K562 (cell line): ENCODE data around the gene MLLT3.

ENCODE experiments used
- EZH2 ChIP-seq: IDR thresholded peaks from 2 replicates; pipeline ENCODE4 v1.6.1; 2012; ENCODE audit warnings: low read depth, mild to moderate bottlenecking, inconsistent platforms, low read length, borderline replicate concordance
- MED1 ChIP-seq: sonication (generic); formaldehyde crosslinking; IDR thresholded peaks from 2 replicates; pipeline ENCODE4 v1.8.1; 2023; ENCODE audit warnings: missing genetic modification reagents, borderline replicate concordance
- PHB ChIP-seq: fragments of 250-450 bp; sonication (Bioruptor Pico); IDR thresholded peaks from 2 replicates; pipeline ENCODE4 v1.5.0; 2021
- RCOR1 ChIP-seq, 2 experiments: IDR thresholded peaks; 2 replicates each; pipeline ENCODE4 v1.6.1; 2012; ENCODE audit warnings: low read depth in 2 of 2, low read length in 2 of 2, borderline replicate concordance in 1 of 2, improper control_type of control experiment in 1 of 2
- SRSF7 ChIP-seq: fragments of 200-400 bp; formaldehyde crosslinking; optimal IDR thresholded peaks from 2 replicates; pipeline ENCODE3; 2017; ENCODE audit warnings: mild to moderate bottlenecking, low read depth, low read length
- SRSF9 ChIP-seq: fragments of 200-400 bp; formaldehyde crosslinking; IDR thresholded peaks from 2 replicates; pipeline ENCODE4 v1.6.1; 2017; ENCODE audit warnings: low read depth, low read length, borderline replicate concordance
- YY1 ChIP-seq, 3 experiments: IDR thresholded peaks; 2 replicates each; pipeline ENCODE4 v1.6.1; 2011; ENCODE audit warnings: low read length in 2 of 3, mild to moderate bottlenecking in 2 of 3, moderate library complexity in 2 of 3, borderline replicate concordance in 1 of 3, control low read depth in 1 of 3, low read depth in 1 of 3; ENCODE audit not compliant: insufficient read depth in 3 of 3, insufficient replicate concordance in 2 of 3, control insufficient read depth in 1 of 3, insufficient read length in 1 of 3; ENCODE audit errors: extremely low read depth in 1 of 3
- TF ChIP-seq, protein P1 (sequence below): sonication (generic); formaldehyde crosslinking; IDR thresholded peaks from 2 replicates; pipeline ENCODE4 v1.4.0; 2020; ENCODE audit warnings: mild to moderate bottlenecking, missing genetic modification reagents
- TF ChIP-seq, protein P2 (sequence below), 3 experiments: IDR thresholded peaks in 2 of 3; conservative IDR thresholded peaks in 1 of 3; 2 replicates each; pipeline ENCODE4 v1.5.1; 2011 to 2012; ENCODE audit warnings: low read length in 3 of 3, mild to moderate bottlenecking in 3 of 3, control low read depth in 2 of 3, improper control_type of control experiment in 1 of 3, inconsistent platforms in 1 of 3, low read depth in 1 of 3, mixed read lengths in 1 of 3, moderate library complexity in 1 of 3; ENCODE audit not compliant: insufficient read depth in 2 of 3
- TF ChIP-seq, protein P3 (sequence below), 2 experiments: fragments of 450-650 bp; formaldehyde crosslinking in 1 of 2; IDR thresholded peaks; 2 replicates each; pipeline versions ENCODE4 v1.4.0 to v1.6.1; 2014 to 2020; ENCODE audit warnings: mild to moderate bottlenecking in 2 of 2, borderline replicate concordance in 1 of 2, low read depth in 1 of 2

DNA sequence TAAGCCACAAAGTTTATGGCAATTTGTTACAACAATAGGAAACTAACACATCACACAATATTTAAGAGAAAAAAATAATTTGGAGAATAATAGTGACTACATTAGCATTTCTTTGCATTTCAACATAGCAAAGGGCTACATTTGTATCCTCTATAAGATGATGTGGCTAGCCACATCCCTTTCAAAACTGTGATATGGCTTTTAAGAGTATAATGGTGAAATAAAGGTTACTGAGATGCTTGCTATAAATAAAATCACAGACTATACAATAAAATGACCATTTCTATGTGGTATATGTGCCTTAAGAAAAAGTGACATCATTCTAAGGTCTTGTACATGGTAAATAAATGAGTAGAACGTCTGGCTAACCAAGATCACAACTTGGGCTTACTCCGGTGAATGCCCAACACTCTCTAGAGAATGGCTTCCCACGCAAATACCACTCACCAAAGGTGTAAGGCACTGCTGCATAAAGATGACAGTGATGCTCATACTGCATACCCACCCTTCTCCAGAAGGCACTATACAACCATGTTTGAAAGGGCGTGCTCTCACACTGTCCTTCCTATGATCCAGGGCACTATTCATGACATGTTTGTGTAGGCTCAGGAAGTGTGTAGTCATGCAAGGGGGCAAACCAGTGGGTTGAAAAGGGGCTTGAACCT is 286.5 kb downstream of the MLLT3 start:
- TF ChIP-seq RCOR1 (IDR thresholded peaks at IDR 0.05; ENCODE audit: borderline replicate concordance in 1 of 2, low read depth in 2 of 2, low read length in 2 of 2) (no peak), MED1 (CRISPR knock-in tag) (no peak), SRSF9 (no peak), EZH2 (no peak), PHB (no peak), YY1 (IDR thresholded peaks at IDR 0.05; ENCODE audit: borderline replicate concordance in 1 of 3, control insufficient read depth in 1 of 3, extremely low read depth in 1 of 3, insufficient read depth in 3 of 3, insufficient read length in 1 of 3, insufficient replicate concordance in 2 of 3, low read depth in 1 of 3, low read length in 2 of 3) (no peak), SRSF7 (no peak)
- TF ChIP-seq, protein P1, sequence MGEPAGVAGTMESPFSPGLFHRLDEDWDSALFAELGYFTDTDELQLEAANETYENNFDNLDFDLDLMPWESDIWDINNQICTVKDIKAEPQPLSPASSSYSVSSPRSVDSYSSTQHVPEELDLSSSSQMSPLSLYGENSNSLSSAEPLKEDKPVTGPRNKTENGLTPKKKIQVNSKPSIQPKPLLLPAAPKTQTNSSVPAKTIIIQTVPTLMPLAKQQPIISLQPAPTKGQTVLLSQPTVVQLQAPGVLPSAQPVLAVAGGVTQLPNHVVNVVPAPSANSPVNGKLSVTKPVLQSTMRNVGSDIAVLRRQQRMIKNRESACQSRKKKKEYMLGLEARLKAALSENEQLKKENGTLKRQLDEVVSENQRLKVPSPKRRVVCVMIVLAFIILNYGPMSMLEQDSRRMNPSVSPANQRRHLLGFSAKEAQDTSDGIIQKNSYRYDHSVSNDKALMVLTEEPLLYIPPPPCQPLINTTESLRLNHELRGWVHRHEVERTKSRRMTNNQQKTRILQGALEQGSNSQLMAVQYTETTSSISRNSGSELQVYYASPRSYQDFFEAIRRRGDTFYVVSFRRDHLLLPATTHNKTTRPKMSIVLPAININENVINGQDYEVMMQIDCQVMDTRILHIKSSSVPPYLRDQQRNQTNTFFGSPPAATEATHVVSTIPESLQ (CRISPR knock-in tag): no peak
- TF ChIP-seq, protein P2, sequence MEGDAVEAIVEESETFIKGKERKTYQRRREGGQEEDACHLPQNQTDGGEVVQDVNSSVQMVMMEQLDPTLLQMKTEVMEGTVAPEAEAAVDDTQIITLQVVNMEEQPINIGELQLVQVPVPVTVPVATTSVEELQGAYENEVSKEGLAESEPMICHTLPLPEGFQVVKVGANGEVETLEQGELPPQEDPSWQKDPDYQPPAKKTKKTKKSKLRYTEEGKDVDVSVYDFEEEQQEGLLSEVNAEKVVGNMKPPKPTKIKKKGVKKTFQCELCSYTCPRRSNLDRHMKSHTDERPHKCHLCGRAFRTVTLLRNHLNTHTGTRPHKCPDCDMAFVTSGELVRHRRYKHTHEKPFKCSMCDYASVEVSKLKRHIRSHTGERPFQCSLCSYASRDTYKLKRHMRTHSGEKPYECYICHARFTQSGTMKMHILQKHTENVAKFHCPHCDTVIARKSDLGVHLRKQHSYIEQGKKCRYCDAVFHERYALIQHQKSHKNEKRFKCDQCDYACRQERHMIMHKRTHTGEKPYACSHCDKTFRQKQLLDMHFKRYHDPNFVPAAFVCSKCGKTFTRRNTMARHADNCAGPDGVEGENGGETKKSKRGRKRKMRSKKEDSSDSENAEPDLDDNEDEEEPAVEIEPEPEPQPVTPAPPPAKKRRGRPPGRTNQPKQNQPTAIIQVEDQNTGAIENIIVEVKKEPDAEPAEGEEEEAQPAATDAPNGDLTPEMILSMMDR (IDR thresholded peaks at IDR 0.05 in 2 of 3, conservative IDR thresholded peaks at IDR 0.05 in 1 of 3; ENCODE audit: insufficient read depth in 2 of 3, low read depth in 1 of 3, low read length in 3 of 3): no peak
- TF ChIP-seq, protein P3, sequence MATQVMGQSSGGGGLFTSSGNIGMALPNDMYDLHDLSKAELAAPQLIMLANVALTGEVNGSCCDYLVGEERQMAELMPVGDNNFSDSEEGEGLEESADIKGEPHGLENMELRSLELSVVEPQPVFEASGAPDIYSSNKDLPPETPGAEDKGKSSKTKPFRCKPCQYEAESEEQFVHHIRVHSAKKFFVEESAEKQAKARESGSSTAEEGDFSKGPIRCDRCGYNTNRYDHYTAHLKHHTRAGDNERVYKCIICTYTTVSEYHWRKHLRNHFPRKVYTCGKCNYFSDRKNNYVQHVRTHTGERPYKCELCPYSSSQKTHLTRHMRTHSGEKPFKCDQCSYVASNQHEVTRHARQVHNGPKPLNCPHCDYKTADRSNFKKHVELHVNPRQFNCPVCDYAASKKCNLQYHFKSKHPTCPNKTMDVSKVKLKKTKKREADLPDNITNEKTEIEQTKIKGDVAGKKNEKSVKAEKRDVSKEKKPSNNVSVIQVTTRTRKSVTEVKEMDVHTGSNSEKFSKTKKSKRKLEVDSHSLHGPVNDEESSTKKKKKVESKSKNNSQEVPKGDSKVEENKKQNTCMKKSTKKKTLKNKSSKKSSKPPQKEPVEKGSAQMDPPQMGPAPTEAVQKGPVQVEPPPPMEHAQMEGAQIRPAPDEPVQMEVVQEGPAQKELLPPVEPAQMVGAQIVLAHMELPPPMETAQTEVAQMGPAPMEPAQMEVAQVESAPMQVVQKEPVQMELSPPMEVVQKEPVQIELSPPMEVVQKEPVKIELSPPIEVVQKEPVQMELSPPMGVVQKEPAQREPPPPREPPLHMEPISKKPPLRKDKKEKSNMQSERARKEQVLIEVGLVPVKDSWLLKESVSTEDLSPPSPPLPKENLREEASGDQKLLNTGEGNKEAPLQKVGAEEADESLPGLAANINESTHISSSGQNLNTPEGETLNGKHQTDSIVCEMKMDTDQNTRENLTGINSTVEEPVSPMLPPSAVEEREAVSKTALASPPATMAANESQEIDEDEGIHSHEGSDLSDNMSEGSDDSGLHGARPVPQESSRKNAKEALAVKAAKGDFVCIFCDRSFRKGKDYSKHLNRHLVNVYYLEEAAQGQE (IDR thresholded peaks at IDR 0.05; ENCODE audit: borderline replicate concordance): no peak
- TF ChIP-seq, protein P3 (CRISPR knock-in tag; IDR thresholded peaks at IDR 0.05; ENCODE audit: low read depth): no peak
